Mucosa of descending colon (tissue), 3 donors: Measurements from ENCODE around the gene TBC1D1. TPM values are rescaled to one million over a fixed set of nuclear protein-coding genes. Genes with fewer than 3 reads are reported as not detected.

Source experiments
- ATAC-seq: fragments of 200-7000 bp; cut with Tn5 transposase; one replicate; pipeline ENCODE4 v1.9.1; 2020; ENCODE audit warnings: mild to moderate bottlenecking, moderate library complexity
- DNase-seq, 3 donors: peaks; one replicate each; pipeline ENCODE4 v3.0.0-alpha.2; 2020
- H3K36me3 ChIP-seq: fragments of 200-600 bp; one replicate; pipeline ENCODE4 v1.8.0; 2021; ENCODE audit warnings: low read depth, mild to moderate bottlenecking
- H3K4me1 ChIP-seq: fragments of 200-600 bp; one replicate; pipeline ENCODE4 v1.8.0; 2021; ENCODE audit warnings: low read depth, mild to moderate bottlenecking
- H3K4me3 ChIP-seq: fragments of 200-600 bp; one replicate; pipeline ENCODE4 v1.8.0; 2021; ENCODE audit warnings: mild to moderate bottlenecking
- H3K9me3 ChIP-seq: fragments of 200-600 bp; one replicate; pipeline ENCODE4 v1.8.0; 2021; ENCODE audit warnings: mild to moderate bottlenecking
- intact Hi-C, 2 donors: fragments of 100-400 bp; cut with DNase I in 1 of 2; cut with micrococcal nuclease in 1 of 2; formaldehyde crosslinking; loops; one replicate each; pipeline versions ENCODE4 v1.11.0 to v1.11.1; 2022; cut with DNase I, micrococcal nuclease
- total RNA-seq, 3 donors: library from RNA; stranded (reverse); fragmentation: NEBNext Ultra II Directional in 2 of 3; extraction: Animal tissue kit (Norgen Biotek cat#: 25700) in 2 of 3; gene quantifications; one replicate each; pipeline versions ENCODE4 v1.2.1 to v1.2.4, GENCODE V29; 2021 to 2023
- TF ChIP-seq, protein P1 (sequence below): fragments of 200-600 bp; IDR thresholded peaks from one replicate; pipeline ENCODE4 v1.8.0; 2022; ENCODE audit warnings: antibody characterized with exemption, mild to moderate bottlenecking
- donor health status: DM: no; HTN: no; CAD: no; lungs with moderate emphysema.
- donor health status: DM: no; HTN: no; CAD: no.
- donor health status: DM: no; HTN: yes; CAD: no.

The TBC1D1 gene
- total RNA-seq, 3 donors from 2014 or later: 50.2 to 249 (median 71.6) TPM

GRCh38 chr4:37978248-37978924 lies 87.5 kb downstream of the TBC1D1 start:
- TF ChIP-seq, protein P1, sequence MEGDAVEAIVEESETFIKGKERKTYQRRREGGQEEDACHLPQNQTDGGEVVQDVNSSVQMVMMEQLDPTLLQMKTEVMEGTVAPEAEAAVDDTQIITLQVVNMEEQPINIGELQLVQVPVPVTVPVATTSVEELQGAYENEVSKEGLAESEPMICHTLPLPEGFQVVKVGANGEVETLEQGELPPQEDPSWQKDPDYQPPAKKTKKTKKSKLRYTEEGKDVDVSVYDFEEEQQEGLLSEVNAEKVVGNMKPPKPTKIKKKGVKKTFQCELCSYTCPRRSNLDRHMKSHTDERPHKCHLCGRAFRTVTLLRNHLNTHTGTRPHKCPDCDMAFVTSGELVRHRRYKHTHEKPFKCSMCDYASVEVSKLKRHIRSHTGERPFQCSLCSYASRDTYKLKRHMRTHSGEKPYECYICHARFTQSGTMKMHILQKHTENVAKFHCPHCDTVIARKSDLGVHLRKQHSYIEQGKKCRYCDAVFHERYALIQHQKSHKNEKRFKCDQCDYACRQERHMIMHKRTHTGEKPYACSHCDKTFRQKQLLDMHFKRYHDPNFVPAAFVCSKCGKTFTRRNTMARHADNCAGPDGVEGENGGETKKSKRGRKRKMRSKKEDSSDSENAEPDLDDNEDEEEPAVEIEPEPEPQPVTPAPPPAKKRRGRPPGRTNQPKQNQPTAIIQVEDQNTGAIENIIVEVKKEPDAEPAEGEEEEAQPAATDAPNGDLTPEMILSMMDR: no peak
- peak overlapping the region; percentile 75 for H3K4me3 ChIP-seq
- ATAC-seq (peak; percentile 4), DNase-seq (peak; percentile 48 to 66 (median 63))
- no peaks in the 10 kb centered on the region for H3K9me3 ChIP-seq
- no peaks in the 10 kb centered on the region for H3K36me3 ChIP-seq
- peaks cover 22% of the 10 kb centered on the region for H3K4me1 ChIP-seq
- intact Hi-C loops: no loop called here

DNA sequence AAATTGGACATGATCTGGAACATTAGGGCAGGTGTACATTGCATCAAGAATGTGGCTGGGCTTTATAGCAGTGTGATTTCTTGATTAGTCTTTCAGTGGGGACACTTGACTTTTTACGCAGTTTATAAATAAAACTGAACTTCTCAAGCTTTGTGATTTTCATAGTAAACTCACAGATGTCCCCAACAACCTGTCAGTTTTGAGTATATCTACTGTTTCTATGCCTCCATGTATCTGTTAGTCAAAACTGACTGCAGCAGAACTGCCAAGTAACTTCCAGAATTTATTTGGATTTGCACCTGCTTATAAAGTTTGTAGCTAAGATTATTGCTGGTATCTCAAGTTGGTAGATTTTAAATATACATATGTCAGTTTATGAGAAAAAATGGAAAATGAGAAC lies 89.4 kb downstream of the TBC1D1 start:
- DNase-seq (no peak), ATAC-seq (no peak)
- intact Hi-C loops: no loop called here
- H3K4me1 ChIP-seq: peaks cover 22% of the 10 kb centered on the region
- no peaks in the 10 kb centered on the region for H3K9me3 ChIP-seq
- TF ChIP-seq, protein P1: no peak
- no peaks in the 10 kb centered on the region for H3K36me3 ChIP-seq
- H3K4me3 ChIP-seq: no peak overlapping the region

GRCh38 chr4:37981425-37981824 lies 90.5 kb downstream of the TBC1D1 start:
- TF ChIP-seq, protein P1: no peak
- peaks cover 16% of the 10 kb centered on the region for H3K4me1 ChIP-seq
- intact Hi-C loops: no loop called here

GRCh38 chr4:37981844-37982720 lies 91.2 kb downstream of the TBC1D1 start:
- no peaks in the 10 kb centered on the region for H3K36me3 ChIP-seq
- peaks cover 16% of the 10 kb centered on the region for H3K4me1 ChIP-seq
- H3K4me3 ChIP-seq: no peak overlapping the region
- intact Hi-C loops: no loop called here
- TF ChIP-seq, protein P1: no peak
- no peak for ATAC-seq
- DNase-seq: no peak
- no peaks in the 10 kb centered on the region for H3K9me3 ChIP-seq

More at GRCh38 chr4:37981425-37981824, 90.5 kb downstream of the TBC1D1 start:
- no peak for DNase-seq
- Histone ChIP-seq H3K4me3 (no peak overlapping the region), H3K9me3 (no peaks in the 10 kb centered on the region), H3K36me3 (no peaks in the 10 kb centered on the region)
- ATAC-seq: no peak

DNA sequence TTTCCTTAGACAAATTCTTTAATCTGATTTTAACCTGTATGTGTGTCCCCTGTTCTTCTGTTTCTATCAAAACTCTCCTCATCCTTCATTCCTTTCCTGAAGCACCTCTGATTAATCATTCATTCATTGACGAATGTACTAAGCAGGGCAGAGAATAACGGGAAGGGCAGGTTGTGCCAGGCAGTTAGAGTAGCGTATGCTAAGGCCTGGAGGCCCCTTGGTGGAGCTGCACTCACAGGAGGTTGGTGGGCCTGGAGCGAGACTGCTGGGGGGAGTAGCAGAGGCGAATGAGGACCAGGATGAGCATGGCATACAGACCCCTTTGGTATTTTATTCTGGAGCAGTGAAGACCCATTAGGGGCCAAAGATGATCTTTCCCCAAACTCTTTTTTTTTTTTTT lies 91.9 kb downstream of the TBC1D1 start:
- Histone ChIP-seq H3K36me3 (no peaks in the 10 kb centered on the region), H3K4me1 (peaks cover 16% of the 10 kb centered on the region), H3K9me3 (no peaks in the 10 kb centered on the region), H3K4me3 (no peak overlapping the region)
- TF ChIP-seq, protein P1: no peak
- intact Hi-C loops: no loop called here
- ATAC-seq (no peak), DNase-seq (no peak)
